Kidney (tissue), 14 donors: ENCODE data around the gene GSPT1. TPM values are rescaled to one million over a fixed set of nuclear protein-coding genes. Genes with fewer than 3 reads are reported as not detected.

Experiments used
- DNase-seq, 5 donors: peaks; one replicate each; pipeline ENCODE4 v3.0.0-alpha.2; 2013 to 2020
- FAIRE-seq: peaks from 2 replicates; lab custom pipeline; 2012; peaks lifted over from hg19 to GRCh38; lab: Jason Lieb, UNC
- H3K27ac ChIP-seq, 2 donors: one replicate each; pipeline ENCODE4 v1.7.0; 2013; ENCODE audit warnings: low read depth in 2 of 2, low read length in 2 of 2, inconsistent platforms in 1 of 2
- H3K27me3 ChIP-seq: one replicate; pipeline ENCODE4 v1.7.1; 2013; ENCODE audit warnings: low read length, inconsistent platforms; ENCODE audit not compliant: control insufficient read depth, insufficient read depth
- H3K36me3 ChIP-seq, 3 donors: one replicate each; pipeline versions ENCODE4 v1.7.0 to v1.7.1; 2013; ENCODE audit warnings: low read length in 3 of 3, control low read depth in 1 of 3, inconsistent platforms in 1 of 3; ENCODE audit not compliant: insufficient read depth in 3 of 3, control insufficient read depth in 2 of 3
- H3K4me1 ChIP-seq, 3 donors: one replicate each; pipeline versions ENCODE4 v1.7.0 to v1.7.1; 2013; ENCODE audit warnings: low read length in 3 of 3, inconsistent platforms in 1 of 3, low read depth in 1 of 3; ENCODE audit not compliant: control insufficient read depth in 2 of 3, insufficient read depth in 2 of 3
- H3K4me3 ChIP-seq, 3 donors: one replicate each; pipeline versions ENCODE4 v1.7.0 to v1.8.1; 2013; ENCODE audit warnings: low read length in 3 of 3, control low read depth in 1 of 3, inconsistent platforms in 1 of 3
- H3K9ac ChIP-seq, 3 donors: one replicate each; pipeline versions ENCODE4 v1.7.0 to v1.7.1; 2013; ENCODE audit warnings: low read length in 3 of 3, control low read depth in 1 of 3, inconsistent platforms in 1 of 3
- H3K9me3 ChIP-seq, 3 donors: one replicate each; pipeline versions ENCODE4 v1.7.0 to v1.7.1; 2013; ENCODE audit warnings: low read length in 3 of 3, control low read depth in 1 of 3, inconsistent platforms in 1 of 3; ENCODE audit not compliant: control insufficient read depth in 2 of 3, insufficient read depth in 1 of 3
- intact Hi-C: fragments of 100-400 bp; cut with DNase I; formaldehyde crosslinking; loops from one replicate; pipeline ENCODE4 v1.11.1; 2022
- polyA plus RNA-seq: library from polyadenylated mRNA; stranded (reverse); fragments of 350-450 nt; fragmentation: Illumina TruSeq; extraction: RNeasy Lipid Tissue Mini Kit (QIAGEN cat#74804); gene quantifications from one replicate; pipeline ENCODE4 v1.2.3, GENCODE V29; 2014; ENCODE audit warnings: low read depth, low replicate concordance; ENCODE audit not compliant: insufficient read depth
- total RNA-seq: library from RNA; stranded (reverse); fragmentation: NEBNext Ultra II Directional; extraction: Animal tissue kit (Norgen Biotek cat#: 25700); gene quantifications from one replicate; pipeline ENCODE4 v1.2.1, GENCODE V29; 2021
- TF ChIP-seq, protein P1 (sequence below): IDR thresholded peaks from 3 replicates; pipeline ENCODE4 v1.5.1; 2012; ENCODE audit warnings: mild to moderate bottlenecking, moderate library complexity, borderline replicate concordance; ENCODE audit not compliant: insufficient read depth; ENCODE audit errors: extremely low read depth
- donor health status: control.
- donor health status: control.
- donor health status: control.
- donor health status: control.
- donor health status: control.
- donor health status: DM: yes; HTN: yes; CAD: no.
- donor health status: Normal renal cell carcinoma (clear cell type).

The GSPT1 gene
- total and polyA plus RNA-seq, 2 donors from 2014 or later: 48.3 to 99.0 TPM

DNA sequence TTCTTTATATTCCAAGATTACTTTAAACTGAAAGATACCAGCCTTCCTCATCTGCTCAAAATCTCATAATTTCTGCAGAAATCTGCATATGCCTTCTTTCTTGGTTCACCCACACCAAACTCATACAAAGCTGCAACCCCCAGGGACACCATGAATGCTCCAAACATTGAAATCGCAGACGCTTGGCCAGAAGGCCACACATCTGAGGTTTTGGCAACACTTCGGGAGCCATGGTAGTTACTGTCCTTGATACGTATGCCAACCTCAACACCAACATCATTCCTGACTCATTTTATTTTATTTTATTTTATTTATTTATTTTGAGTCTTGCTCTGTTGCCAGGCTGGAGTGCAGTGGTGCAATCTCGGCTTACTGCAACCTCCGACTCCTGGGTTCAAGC, 11.8 kb downstream of the GSPT1 start:
- DNase-seq (no peak), FAIRE-seq (no peak)
- Histone ChIP-seq H3K27me3 (no peaks in the 10 kb centered on the region), H3K4me3 (no peak overlapping the region), H3K9me3 (no peaks in the 10 kb centered on the region), H3K36me3 (no peaks in the 10 kb centered on the region), H3K4me1 (peaks cover 0 to 4% (median 0%) of the 10 kb centered on the region in 3 donors), H3K9ac (no peak overlapping the region), H3K27ac (no peak overlapping the region)
- intact Hi-C loops: no loop called here
- TF ChIP-seq, protein P1, sequence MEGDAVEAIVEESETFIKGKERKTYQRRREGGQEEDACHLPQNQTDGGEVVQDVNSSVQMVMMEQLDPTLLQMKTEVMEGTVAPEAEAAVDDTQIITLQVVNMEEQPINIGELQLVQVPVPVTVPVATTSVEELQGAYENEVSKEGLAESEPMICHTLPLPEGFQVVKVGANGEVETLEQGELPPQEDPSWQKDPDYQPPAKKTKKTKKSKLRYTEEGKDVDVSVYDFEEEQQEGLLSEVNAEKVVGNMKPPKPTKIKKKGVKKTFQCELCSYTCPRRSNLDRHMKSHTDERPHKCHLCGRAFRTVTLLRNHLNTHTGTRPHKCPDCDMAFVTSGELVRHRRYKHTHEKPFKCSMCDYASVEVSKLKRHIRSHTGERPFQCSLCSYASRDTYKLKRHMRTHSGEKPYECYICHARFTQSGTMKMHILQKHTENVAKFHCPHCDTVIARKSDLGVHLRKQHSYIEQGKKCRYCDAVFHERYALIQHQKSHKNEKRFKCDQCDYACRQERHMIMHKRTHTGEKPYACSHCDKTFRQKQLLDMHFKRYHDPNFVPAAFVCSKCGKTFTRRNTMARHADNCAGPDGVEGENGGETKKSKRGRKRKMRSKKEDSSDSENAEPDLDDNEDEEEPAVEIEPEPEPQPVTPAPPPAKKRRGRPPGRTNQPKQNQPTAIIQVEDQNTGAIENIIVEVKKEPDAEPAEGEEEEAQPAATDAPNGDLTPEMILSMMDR: no peak

DNA sequence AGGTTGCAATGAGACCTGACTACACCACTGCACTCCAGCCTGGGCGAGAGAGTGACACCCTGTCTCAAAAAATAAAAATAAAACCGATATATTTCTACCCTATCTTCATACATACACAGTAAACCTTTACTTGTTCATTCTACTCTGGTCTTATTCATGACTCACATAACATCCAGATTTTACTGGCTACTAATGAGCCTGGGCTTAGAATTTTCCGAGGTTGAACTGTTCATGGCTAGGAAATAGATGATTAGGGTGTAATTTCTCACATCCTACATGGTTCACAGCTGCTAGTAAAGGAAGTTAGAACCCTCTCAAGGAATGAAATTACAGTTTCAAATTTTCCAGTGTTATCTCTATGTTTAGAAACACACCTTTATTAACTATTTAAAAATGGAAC, 14.7 kb downstream of the GSPT1 start:
- no peak for FAIRE-seq
- no peaks in the 10 kb centered on the region for H3K27me3 ChIP-seq
- H3K36me3 ChIP-seq: no peaks in the 10 kb centered on the region
- DNase-seq: no peak
- no peak overlapping the region for H3K4me3 ChIP-seq
- intact Hi-C loops: no loop called here
- H3K4me1 ChIP-seq: peaks cover 0 to 4% (median 0%) of the 10 kb centered on the region in 3 donors
- no peak overlapping the region for H3K9ac ChIP-seq
- no peaks in the 10 kb centered on the region for H3K9me3 ChIP-seq
- TF ChIP-seq, protein P1: no peak
- H3K27ac ChIP-seq: no peak overlapping the region

DNA sequence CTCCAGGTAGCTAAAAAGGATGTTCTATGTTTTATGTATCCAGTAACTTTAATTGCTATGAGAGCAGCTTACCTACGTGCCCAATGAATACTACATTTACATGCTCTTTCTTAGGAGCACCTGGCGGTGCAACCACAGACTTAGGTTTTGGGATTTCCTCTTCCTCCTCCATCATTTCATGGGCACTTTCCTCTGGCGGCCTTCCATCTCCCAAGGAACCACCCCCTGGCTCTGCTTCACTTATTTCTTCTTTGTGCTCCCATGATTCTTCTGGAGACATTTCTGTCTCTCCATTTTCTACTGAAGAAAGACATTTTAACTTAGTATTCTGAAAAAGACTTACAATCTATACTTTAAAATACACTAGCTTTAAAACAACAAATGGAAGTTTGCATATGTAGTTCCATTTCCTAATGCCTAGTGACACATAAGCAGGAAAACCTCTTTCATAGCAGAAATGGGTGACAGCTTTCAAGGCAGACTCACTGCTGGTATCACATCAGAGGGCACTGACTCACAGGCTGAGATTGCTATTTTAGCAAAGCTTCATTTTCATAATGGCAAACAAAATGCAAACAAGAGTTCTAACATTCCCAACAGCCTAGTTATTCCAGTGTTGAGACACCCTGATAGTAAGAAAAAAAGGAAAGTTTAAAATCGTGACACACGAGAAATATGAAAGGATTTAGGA, 19.1 kb downstream of the GSPT1 start:
- TF ChIP-seq, protein P1: no peak
- no peaks in the 10 kb centered on the region for H3K9me3 ChIP-seq

DNA sequence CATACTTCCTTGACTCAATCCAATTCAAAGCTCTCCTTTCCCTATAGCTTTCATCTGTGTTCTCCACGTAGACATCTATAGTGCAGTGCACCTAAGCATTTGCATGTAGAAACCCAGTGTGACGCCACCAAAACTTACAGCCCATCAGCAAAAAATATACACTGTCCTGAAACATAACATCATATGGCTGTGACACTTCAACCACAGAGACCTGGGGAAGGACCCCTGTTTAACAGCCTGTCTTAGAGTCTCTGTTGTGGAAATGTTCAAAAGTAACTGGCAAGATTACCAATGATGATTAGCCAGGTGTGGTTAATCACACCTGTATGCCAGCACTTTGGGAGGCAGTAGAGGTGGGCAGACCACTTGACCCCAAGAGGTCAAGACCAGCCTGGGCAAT, 22.2 kb downstream of the GSPT1 start:
- intact Hi-C loops: no loop called here
- Histone ChIP-seq H3K4me1 (no peaks in the 10 kb centered on the region), H3K27me3 (no peaks in the 10 kb centered on the region), H3K4me3 (no peak overlapping the region), H3K27ac (no peak overlapping the region), H3K36me3 (peaks cover 5 to 15% (median 7%) of the 10 kb centered on the region in 3 donors), H3K9me3 (no peaks in the 10 kb centered on the region), H3K9ac (no peak overlapping the region)
- FAIRE-seq (no peak), DNase-seq (no peak)
- TF ChIP-seq, protein P1: no peak

More for the DNA sequence above, 19.1 kb downstream of the GSPT1 start:
- Histone ChIP-seq H3K4me1 (peaks cover 0 to 4% (median 0%) of the 10 kb centered on the region in 3 donors), H3K27me3 (no peaks in the 10 kb centered on the region), H3K27ac (no peak overlapping the region), H3K4me3 (no peak overlapping the region), H3K36me3 (peaks cover 5 to 8% (median 6%) of the 10 kb centered on the region in 3 donors), H3K9ac (no peak overlapping the region)
- intact Hi-C loops: no loop called here
- no peak for DNase-seq
- FAIRE-seq: no peak
